CD14-positive monocyte (primary cell): ENCODE measurements around the gene MPRIP. TPM values are rescaled to one million over a fixed set of nuclear protein-coding genes. Genes with fewer than 3 reads are reported as not detected.

Experiments
- DNase-seq, 3 donors: peaks; one replicate each; pipeline ENCODE4 v3.0.0-alpha.2; 2011 to 2022
- H2AFZ ChIP-seq: 2 replicates; pipeline ENCODE4 v1.6.0; 2012; ENCODE audit warnings: mild to moderate bottlenecking, low read depth, low read length, inconsistent platforms; ENCODE audit not compliant: insufficient read depth, poor library complexity, severe bottlenecking
- H3K27ac ChIP-seq, 2 donors: 1 replicate in 1 of 2; 2 replicates in 1 of 2; pipeline ENCODE4 v1.5.1; 2012 to 2013; ENCODE audit warnings: low read length in 2 of 2, control low read depth in 1 of 2, inconsistent platforms in 1 of 2, low read depth in 1 of 2, mild to moderate bottlenecking in 1 of 2
- H3K27me3 ChIP-seq, 2 donors: one replicate each; pipeline versions ENCODE4 v1.6.0 to v1.6.1; 2011 to 2013; ENCODE audit warnings: low read length in 2 of 2; ENCODE audit not compliant: control insufficient read depth in 2 of 2, insufficient read depth in 2 of 2
- H3K36me3 ChIP-seq, 2 donors: replicated peaks in 1 of 2; 1 replicate in 1 of 2; 2 replicates in 1 of 2; pipeline versions ENCODE4 v1.5.1 to v1.6.1; 2012 to 2013; ENCODE audit warnings: low read length in 2 of 2, control low read depth in 1 of 2, inconsistent platforms in 1 of 2, mild to moderate bottlenecking in 1 of 2; ENCODE audit not compliant: insufficient read depth in 2 of 2, control insufficient read depth in 1 of 2
- H3K4me1 ChIP-seq, 2 donors: 1 replicate in 1 of 2; 2 replicates in 1 of 2; pipeline versions ENCODE4 v1.5.1 to v1.6.1; 2012 to 2013; ENCODE audit warnings: low read length in 2 of 2, control low read depth in 1 of 2, inconsistent platforms in 1 of 2, mild to moderate bottlenecking in 1 of 2, moderate library complexity in 1 of 2; ENCODE audit not compliant: insufficient read depth in 2 of 2, control insufficient read depth in 1 of 2
- H3K4me2 ChIP-seq: replicated peaks from 2 replicates; pipeline ENCODE3; 2012; ENCODE audit warnings: low read length, moderate library complexity, mild to moderate bottlenecking; ENCODE audit not compliant: poor library complexity, severe bottlenecking; ENCODE audit errors: extremely low read depth
- H3K4me3 ChIP-seq, 3 experiments: fragments of 200-600 bp in 1 of 3; sonication (generic) in 1 of 3; replicated peaks in 1 of 3; 1 replicate in 2 of 3; 2 replicates in 1 of 3; pipeline ENCODE4 v1.5.1; 2011 to 2013; ENCODE audit warnings: low read length in 3 of 3, mild to moderate bottlenecking in 3 of 3, control low read depth in 2 of 3, low read depth in 2 of 3, inconsistent platforms in 1 of 3, moderate library complexity in 1 of 3
- H3K79me2 ChIP-seq: 2 replicates; pipeline ENCODE4 v1.6.0; 2012; ENCODE audit warnings: mild to moderate bottlenecking, control low read depth, inconsistent platforms, low read length, moderate library complexity; ENCODE audit not compliant: insufficient read depth
- H3K9ac ChIP-seq: 2 replicates; pipeline ENCODE4 v1.6.0; 2017; ENCODE audit warnings: low read length, mild to moderate bottlenecking; ENCODE audit not compliant: insufficient read depth, poor library complexity, severe bottlenecking
- H3K9me3 ChIP-seq, 2 donors: replicated peaks in 1 of 2; 1 replicate in 1 of 2; 2 replicates in 1 of 2; pipeline versions ENCODE4 v1.5.1 to v1.6.1; 2012 to 2013; ENCODE audit warnings: low read length in 2 of 2, control low read depth in 1 of 2; ENCODE audit not compliant: control insufficient read depth in 1 of 2, insufficient read depth in 1 of 2
- H4K20me1 ChIP-seq: 2 replicates; pipeline ENCODE4 v1.6.0; 2012; ENCODE audit warnings: mild to moderate bottlenecking, low read length, control low read depth, moderate library complexity; ENCODE audit not compliant: insufficient read depth
- H3K27ac Mint-ChIP-seq, 7 donors: one replicate each; pipeline ENCODE4 v1.8.0; 2020; ENCODE audit warnings: mild to moderate bottlenecking in 7 of 7, mixed read lengths in 7 of 7, moderate library complexity in 6 of 7, inconsistent platforms in 2 of 7
- H3K27me3 Mint-ChIP-seq, 3 donors: one replicate each; pipeline ENCODE4 v1.8.0; 2021 to 2022; ENCODE audit warnings: low read depth in 3 of 3, mild to moderate bottlenecking in 3 of 3, mixed read lengths in 3 of 3, moderate library complexity in 3 of 3, inconsistent platforms in 1 of 3
- H3K36me3 Mint-ChIP-seq, 2 donors: one replicate each; pipeline ENCODE4 v1.8.0; 2020; ENCODE audit warnings: mixed read lengths in 2 of 2, inconsistent platforms in 1 of 2, mild to moderate bottlenecking in 1 of 2
- H3K4me1 Mint-ChIP-seq: one replicate; pipeline ENCODE4 v1.8.0; 2020; ENCODE audit warnings: mild to moderate bottlenecking, mixed read lengths
- H3K4me3 Mint-ChIP-seq, 2 donors: one replicate each; pipeline ENCODE4 v1.8.0; 2020; ENCODE audit warnings: mild to moderate bottlenecking in 2 of 2, mixed read lengths in 2 of 2, moderate library complexity in 1 of 2
- H3K9me3 Mint-ChIP-seq, 7 donors: one replicate each; pipeline ENCODE4 v1.8.0; 2020 to 2022; ENCODE audit warnings: mixed read lengths in 7 of 7, mild to moderate bottlenecking in 6 of 7, moderate library complexity in 6 of 7, inconsistent platforms in 2 of 7
- CTCF ChIP-seq: fragments of 200-600 bp; IDR thresholded peaks from one replicate; pipeline ENCODE4 v1.8.0; 2022; ENCODE audit warnings: antibody characterized with exemption, mild to moderate bottlenecking
- WGBS: methylation state at CpG from one replicate; pipeline ENCODE4 v1.1.5; 2013; ENCODE audit warnings: missing lambda C conversion rate; ENCODE audit not compliant: insufficient coverage; 5-methylcytosine and 5-hydroxymethylcytosine counted together
- intact Hi-C, 2 donors: fragments of 100-400 bp; cut with micrococcal nuclease; formaldehyde crosslinking; loops; one replicate each; pipeline versions ENCODE4 v1.15.0 to v1.15.1; 2023
- polyA plus RNA-seq, 3 donors: library from polyadenylated mRNA; depleted of rRNA in 1 of 3; unstranded in 2 of 3; stranded (reverse) in 1 of 3; fragments of 300-500 nt in 2 of 3; fragments of >200 nt in 1 of 3; fragmentation: Illumina TruSeq in 2 of 3; gene quantifications; 1 replicate in 2 of 3; 2 replicates in 1 of 3; pipeline ENCODE4 v1.2.3, GENCODE V29; 2012 to 2021

MPRIP gene
- polyA plus RNA-seq, 3 donors, result 2.0 to 48.7 (median 2.5) TPM

DNA sequence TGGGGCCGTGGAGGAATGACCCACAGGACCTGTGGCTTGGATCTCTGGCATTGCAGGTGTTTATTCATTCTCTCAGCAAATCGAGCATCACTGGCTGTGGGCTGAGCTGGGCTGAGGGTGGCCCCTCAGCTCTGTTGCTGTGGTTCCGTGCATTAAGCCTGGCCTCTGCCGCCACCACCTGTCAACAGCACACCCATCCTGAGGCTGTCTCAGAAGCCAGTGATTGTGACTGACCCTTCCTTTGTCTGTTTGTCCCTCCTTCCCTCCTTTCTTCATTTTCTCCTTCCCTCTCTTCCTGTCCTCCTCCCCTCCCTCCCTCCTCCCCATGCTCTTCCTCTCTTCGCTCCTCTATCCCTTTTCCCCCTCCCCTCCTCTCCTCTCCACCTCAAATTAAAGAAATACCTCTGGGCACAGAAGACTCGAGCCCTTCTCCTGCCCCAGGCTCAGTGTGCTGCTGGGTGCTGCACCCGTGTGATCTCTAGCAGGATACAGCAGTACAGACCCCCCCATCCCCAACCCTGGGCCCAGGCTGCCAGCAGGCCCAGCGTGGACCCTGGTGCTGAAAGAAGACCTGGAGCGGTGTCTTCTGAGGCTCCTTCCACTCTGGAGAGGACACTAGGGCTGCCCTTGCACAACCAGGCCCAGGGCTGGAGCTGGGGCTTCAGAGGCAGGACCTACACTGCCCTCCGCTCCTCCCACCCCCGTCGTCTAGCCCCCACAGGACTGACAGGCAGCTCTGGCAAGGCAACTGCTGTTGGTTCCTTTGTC is 88.0 kb downstream of the MPRIP start:
- 94% methylated on average over 7 of the region's 12 CpGs for WGBS
- TF ChIP-seq CTCF, result no peak
- H3K79me2 ChIP-seq, result no peaks in the 10 kb centered on the region
- H3K36me3 ChIP-seq, result peaks cover 27 to 84% of the 10 kb centered on the region in 2 donors
- DNase-seq, result no peak
- H3K27ac ChIP-seq, result no peak overlapping the region
- H3K4me2 ChIP-seq, result no peak overlapping the region
- Mint-ChIP-seq H3K4me3 (no peak overlapping the region), H3K27ac (peak overlapping the region in 1 of 7 donors; percentile 18), H3K27me3 (peaks cover 0 to 3% (median 1%) of the 10 kb centered on the region in 3 donors), H3K9me3 (no peaks in the 10 kb centered on the region), H3K36me3 (peaks cover 51 to 76% of the 10 kb centered on the region in 2 donors), H3K4me1 (peaks cover 11% of the 10 kb centered on the region)
- H3K27me3 ChIP-seq, result no peaks in the 10 kb centered on the region
- H3K9ac ChIP-seq, result no peak overlapping the region
- H4K20me1 ChIP-seq, result peaks cover 11% of the 10 kb centered on the region
- intact Hi-C loops, result no loop called here
- peaks cover 4 to 8% of the 10 kb centered on the region in 2 donors for H3K4me1 ChIP-seq
- H2AFZ ChIP-seq, result no peak overlapping the region
- H3K4me3 ChIP-seq, result no peak overlapping the region
- H3K9me3 ChIP-seq, result no peaks in the 10 kb centered on the region

GRCh38 chr17:17131839-17132238 is 89.6 kb downstream of the MPRIP start:
- no peaks in the 10 kb centered on the region for H3K4me1 Mint-ChIP-seq

More at GRCh38 chr17:17131839-17132238, 89.6 kb downstream of the MPRIP start:
- DNase-seq, result no peak
- Histone ChIP-seq H3K27ac (no peak overlapping the region), H3K9me3 (no peaks in the 10 kb centered on the region), H3K4me1 (no peaks in the 10 kb centered on the region), H3K27me3 (no peaks in the 10 kb centered on the region), H3K79me2 (no peaks in the 10 kb centered on the region), H3K4me3 (no peak overlapping the region), H3K4me2 (no peak overlapping the region), H3K36me3 (peaks cover 37 to 99% of the 10 kb centered on the region in 2 donors), H2AFZ (no peak overlapping the region), H4K20me1 (no peaks in the 10 kb centered on the region), H3K9ac (no peak overlapping the region)
- no peaks in the 10 kb centered on the region for H3K9me3 Mint-ChIP-seq
- peaks cover 58 to 77% of the 10 kb centered on the region in 2 donors for H3K36me3 Mint-ChIP-seq
- no peak for TF ChIP-seq CTCF
- H3K27ac Mint-ChIP-seq, result no peak overlapping the region
- intact Hi-C loops, result no loop called here
- WGBS, result 96% methylated on average over 2 of the region's 4 CpGs
- no peak overlapping the region for H3K4me3 Mint-ChIP-seq
- H3K27me3 Mint-ChIP-seq, result peaks cover 0 to 3% (median 1%) of the 10 kb centered on the region in 3 donors
